K562 (cell line): ENCODE data around the gene LSR. TPM values are rescaled to one million over a fixed set of nuclear protein-coding genes. Genes with fewer than 3 reads are reported as not detected.
A peak's percentile ranks its signal among the peaks of the same experiment; 100 is the strongest.

ENCODE experiments used
- ATAC-seq: fragments of 200-7000 bp; cut with Tn5 transposase; 3 replicates; pipeline ENCODE4 v1.9.1; 2020; ENCODE audit warnings: moderate library complexity
- BruUV-seq: library from RNA; stranded (reverse); fragments of 400-500 nt; replicated peaks from 2 replicates; lab custom pipeline; 2021; lab: Mats Ljungman, UMichigan
- CTCF ChIA-PET: fragments of 300-600 bp; formaldehyde crosslinking; extraction: SDS; loops from one replicate; lab custom pipeline; 2021; ENCODE audit warnings: low intra/inter-chr PET ratio; lab: Yijun Ruan, JAX
- POLR2A ChIA-PET: fragments of 300-600, 350-650 bp; sonication (Branson Sonifier 250); formaldehyde crosslinking; extraction: SDS; loops from one replicate; lab custom pipeline; 2021; ENCODE audit warnings: antibody characterized with exemption, inconsistent platforms; lab: Yijun Ruan, JAX
- DNase-seq, 4 experiments: peaks; one replicate each; pipeline versions ENCODE4 v3.0.0 to v3.0.0-alpha.2; 2011 to 2018; ENCODE audit warnings: low spot score in 3 of 4, mixed read lengths in 3 of 4; ENCODE audit errors: extremely low read depth in 1 of 4
- FAIRE-seq: peaks from 2 replicates; lab custom pipeline; 2011; peaks lifted over from hg19 to GRCh38; lab: Jason Lieb, UNC
- H2AFZ ChIP-seq: 2 replicates; pipeline ENCODE4 v1.6.0; 2011; ENCODE audit warnings: low read depth, low read length, control low read depth, inconsistent platforms
- H3K27ac ChIP-seq: fragments of 200-600 bp; 3 replicates; pipeline ENCODE4 v1.8.0; 2011; ENCODE audit warnings: low read depth, mild to moderate bottlenecking, control low read depth, inconsistent platforms, low read length, moderate library complexity, mixed read lengths; ENCODE audit errors: extremely low read depth
- H3K27me3 ChIP-seq, 2 experiments: fragments of 300-600 bp in 1 of 2; 2 replicates in 1 of 2; 3 replicates in 1 of 2; pipeline versions ENCODE4 v1.6.0 to v1.8.0; 2011; ENCODE audit warnings: inconsistent platforms in 2 of 2, low read length in 2 of 2, mild to moderate bottlenecking in 1 of 2, mixed read lengths in 1 of 2, moderate library complexity in 1 of 2; ENCODE audit not compliant: control insufficient read depth in 2 of 2, insufficient read depth in 2 of 2
- H3K36me3 ChIP-seq: fragments of 300-600 bp; 3 replicates; pipeline ENCODE4 v1.8.0; 2011; ENCODE audit warnings: mild to moderate bottlenecking, low read length, inconsistent platforms; ENCODE audit not compliant: control insufficient read depth, insufficient read depth
- H3K4me1 ChIP-seq, 2 experiments: fragments of 200-600 bp in 1 of 2; replicated peaks in 1 of 2; 2 replicates in 1 of 2; 3 replicates in 1 of 2; pipeline versions ENCODE4 v1.5.1 to v1.8.0; 2011; ENCODE audit warnings: inconsistent platforms in 2 of 2, low read length in 2 of 2, mild to moderate bottlenecking in 1 of 2, mixed read lengths in 1 of 2, moderate library complexity in 1 of 2; ENCODE audit not compliant: control insufficient read depth in 2 of 2, insufficient read depth in 2 of 2
- H3K4me2 ChIP-seq: 2 replicates; pipeline ENCODE4 v1.6.1; 2011; ENCODE audit warnings: low read length, control low read depth, inconsistent platforms, mixed read lengths; ENCODE audit not compliant: insufficient read depth
- H3K4me3 ChIP-seq: fragments of 200-600 bp; sonication (generic), shearing (Covaris generic); 2 replicates; pipeline ENCODE4 v1.5.1; 2016; ENCODE audit warnings: control low read depth, inconsistent platforms
- H3K79me2 ChIP-seq: fragments of 200-600 bp; 3 replicates; pipeline ENCODE4 v1.8.0; 2011; ENCODE audit warnings: low read length, inconsistent platforms; ENCODE audit not compliant: control insufficient read depth, insufficient read depth
- H3K9ac ChIP-seq, 2 experiments: 2 replicates each; pipeline versions ENCODE4 v1.6.0 to v1.6.1; 2011; ENCODE audit warnings: low read depth in 2 of 2, low read length in 2 of 2, control low read depth in 1 of 2, inconsistent platforms in 1 of 2, mild to moderate bottlenecking in 1 of 2, mixed read lengths in 1 of 2; ENCODE audit not compliant: insufficient read depth in 1 of 2
- H3K9me1 ChIP-seq: one replicate; pipeline ENCODE4 v1.6.0; 2011; ENCODE audit warnings: inconsistent platforms, mild to moderate bottlenecking, low read length, moderate library complexity; ENCODE audit not compliant: control insufficient read depth, insufficient read depth
- H3K9me3 ChIP-seq: replicated peaks from 2 replicates; pipeline ENCODE4 v1.5.1; 2011; ENCODE audit warnings: low read depth, low read length, inconsistent platforms; ENCODE audit not compliant: control insufficient read depth, insufficient read depth
- H4K20me1 ChIP-seq: replicated peaks from 2 replicates; pipeline ENCODE4 v1.6.1; 2011; ENCODE audit warnings: low read length, inconsistent platforms, mixed read lengths; ENCODE audit not compliant: control insufficient read depth, insufficient read depth
- ATF2 ChIP-seq: sonication (generic); formaldehyde crosslinking; IDR thresholded peaks from 2 replicates; pipeline ENCODE4 v1.8.1; 2022; ENCODE audit warnings: missing genetic modification reagents
- CBFB ChIP-seq: sonication (generic); formaldehyde crosslinking; IDR thresholded peaks from 2 replicates; pipeline ENCODE4 v1.4.0; 2020; ENCODE audit warnings: mild to moderate bottlenecking, missing genetic modification reagents
- EWSR1 ChIP-seq: fragments of 450-650 bp; IDR thresholded peaks from 2 replicates; pipeline ENCODE4 v1.6.1; 2018; ENCODE audit warnings: borderline replicate concordance, mild to moderate bottlenecking, low read depth, moderate library complexity; ENCODE audit not compliant: partially characterized antibody
- GATAD2B ChIP-seq: fragments of 450-650 bp; IDR thresholded peaks from 2 replicates; pipeline ENCODE4 v1.6.1; 2017; ENCODE audit warnings: mild to moderate bottlenecking, borderline replicate concordance
- HDAC8 ChIP-seq: fragments of 450-650 bp; IDR thresholded peaks from 2 replicates; pipeline ENCODE4 v1.6.1; 2016; ENCODE audit warnings: mild to moderate bottlenecking, missing genetic modification characterization, moderate library complexity, missing compliant biosample characterization
- MTF1 ChIP-seq: fragments of 250-450 bp; sonication (Bioruptor Pico); IDR thresholded peaks from 2 replicates; pipeline ENCODE4 v1.9.0; 2021; ENCODE audit warnings: moderate library complexity, mild to moderate bottlenecking, inconsistent platforms, borderline replicate concordance
- RBFOX2 ChIP-seq: fragments of 200-400 bp; formaldehyde crosslinking; IDR thresholded peaks from 2 replicates; pipeline ENCODE4 v1.6.1; 2017; ENCODE audit warnings: low read depth, mild to moderate bottlenecking, low read length, moderate library complexity
- SMARCC2 ChIP-seq: fragments of 450-650 bp; IDR thresholded peaks from 2 replicates; pipeline ENCODE4 v1.6.1; 2017; ENCODE audit warnings: antibody characterized with exemption, moderate library complexity, mild to moderate bottlenecking, low read depth
- TAF7 ChIP-seq: fragments of 450-650 bp; IDR thresholded peaks from 2 replicates; pipeline ENCODE4 v1.6.1; 2016; ENCODE audit warnings: missing genetic modification characterization, missing compliant biosample characterization
- TCF15 ChIP-seq: fragments of 250-450 bp; sonication (Bioruptor Pico); IDR thresholded peaks from 2 replicates; pipeline ENCODE4 v1.8.0; 2022; ENCODE audit warnings: moderate library complexity, mild to moderate bottlenecking, inconsistent platforms
- XRCC4 ChIP-seq: IDR thresholded peaks from one replicate; pipeline ENCODE4 v1.6.1; 2011; ENCODE audit not compliant: insufficient read depth, insufficient read length; ENCODE audit errors: extremely low read depth
- ZNF140 ChIP-seq: fragments of 250-450 bp; sonication (Bioruptor Pico); IDR thresholded peaks from 2 replicates; pipeline ENCODE4 v1.8.0; 2021; ENCODE audit warnings: moderate library complexity, mild to moderate bottlenecking, inconsistent platforms
- WGBS: fragments of 100-300 bp; shearing (Covaris generic); methylation state at CpG from one replicate; pipeline ENCODE4 v1.1.6; 2016; ENCODE audit warnings: low coverage, mixed read lengths; ENCODE audit not compliant: insufficient coverage; ENCODE audit errors: missing lambda C conversion rate; 5-methylcytosine and 5-hydroxymethylcytosine counted together
- in situ Hi-C: fragments of 300-500 bp; cut with MboI; formaldehyde crosslinking; loops from 4 replicates; pipeline ENCODE4 v1.15.0; 2018; ENCODE audit warnings: inconsistent platforms, mixed read lengths
- intact Hi-C: fragments of 100-400 bp; cut with micrococcal nuclease; formaldehyde crosslinking; loops from 2 replicates; pipeline ENCODE4 v1.14.2; 2022
- polyA plus RNA-seq, 8 experiments: library from polyadenylated mRNA; depleted of rRNA in 4 of 8; stranded (reverse) in 5 of 8; unstranded in 3 of 8; fragments of >200 nt; fragmentation: Nextera tagmentation in 2 of 8; fragmentation: Illumina TruSeq in 1 of 8; extraction: Ambion mirVana in 2 of 8; extraction: Trizol in 1 of 8; gene quantifications; 2 replicates each; pipeline versions ENCODE4 v1.2.1 to v1.2.3, GENCODE V29; 2011 to 2014; ENCODE audit warnings: inconsistent platforms in 1 of 8, missing spikeins in 1 of 8
- total RNA-seq, 7 experiments: library from RNA; depleted of rRNA in 6 of 7; stranded (reverse); fragments of >200 nt in 6 of 7; fragmentation: Illumina TruSeq in 2 of 7; extraction: Trizol in 2 of 7; gene quantifications; 2 replicates each; pipeline versions ENCODE4 v1.2.1 to v1.2.3, GENCODE V29; 2011 to 2021; ENCODE audit warnings: low replicate concordance in 1 of 7
- TF ChIP-seq, protein P1 (sequence below): sonication (generic); formaldehyde crosslinking; IDR thresholded peaks from 2 replicates; pipeline ENCODE4 v1.8.1; 2023; ENCODE audit warnings: mild to moderate bottlenecking, missing genetic modification reagents, moderate library complexity

The LSR gene
- total and polyA plus RNA-seq, 9 of the 15 experiments (the other 6 are each of a cell fraction or from before 2014, with no cell fraction given), result 0.44 to 87.9 (median 28.0) TPM

- Histone ChIP-seq H3K9me1 (no peaks in the 10 kb centered on the region), H3K4me2 (no peak overlapping the region), H3K4me1 (peaks cover 0 to 22% of the 10 kb centered on the region in 2 experiments; a peak in 2 of 5 replicates), H3K9me3 (no peaks in the 10 kb centered on the region), H3K27me3 (no peaks in the 10 kb centered on the region), H4K20me1 (no peaks in the 10 kb centered on the region), H3K27ac (no peak overlapping the region), H2AFZ (no peak overlapping the region), H3K9ac (no peak overlapping the region), H3K4me3 (no peak overlapping the region), H3K36me3 (peaks cover 89% of the 10 kb centered on the region), H3K79me2 (0 out of 3 replicates have a peak, but pooled peaks cover 4% of the 10 kb centered on the region)
- intact Hi-C loops, result no loop called here
- DNase-seq (no peak), ATAC-seq (no peak), FAIRE-seq (no peak)
- TSS peak; percentile 11 for BruUV-seq
- TF ChIP-seq CBFB (CRISPR knock-in tag) (no peak), ZNF140 (CRISPR knock-in tag) (no peak), ATF2 (CRISPR knock-in tag) (no peak), RBFOX2 (no peak), GATAD2B (no peak), SMARCC2 (no peak), EWSR1 (no peak), TCF15 (CRISPR knock-in tag) (no peak), HDAC8 (tag) (no peak), MTF1 (CRISPR knock-in tag) (no peak), TAF7 (tag) (no peak), XRCC4 (no peak)
- TF ChIP-seq, protein P1, sequence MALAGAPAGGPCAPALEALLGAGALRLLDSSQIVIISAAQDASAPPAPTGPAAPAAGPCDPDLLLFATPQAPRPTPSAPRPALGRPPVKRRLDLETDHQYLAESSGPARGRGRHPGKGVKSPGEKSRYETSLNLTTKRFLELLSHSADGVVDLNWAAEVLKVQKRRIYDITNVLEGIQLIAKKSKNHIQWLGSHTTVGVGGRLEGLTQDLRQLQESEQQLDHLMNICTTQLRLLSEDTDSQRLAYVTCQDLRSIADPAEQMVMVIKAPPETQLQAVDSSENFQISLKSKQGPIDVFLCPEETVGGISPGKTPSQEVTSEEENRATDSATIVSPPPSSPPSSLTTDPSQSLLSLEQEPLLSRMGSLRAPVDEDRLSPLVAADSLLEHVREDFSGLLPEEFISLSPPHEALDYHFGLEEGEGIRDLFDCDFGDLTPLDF (CRISPR knock-in tag), result no peak
- 82% methylated on average over 10 of the region's 10 CpGs for WGBS
- ChIA-PET POLR2A (interaction anchor here (0.6 to 1.4 kb wide), 3 partner anchors 8 to 127 kb away, joined by 3 read pairs; no protein-coding TSS in a partner anchor), CTCF (no interaction called here)
- in situ Hi-C loops, result no loop called here
These were observed 12.0 kb downstream of the LSR start for GRCh38 chr19:35260694-35261304.
